ENCODE measurements around the gene BPIFB4.

DNA sequence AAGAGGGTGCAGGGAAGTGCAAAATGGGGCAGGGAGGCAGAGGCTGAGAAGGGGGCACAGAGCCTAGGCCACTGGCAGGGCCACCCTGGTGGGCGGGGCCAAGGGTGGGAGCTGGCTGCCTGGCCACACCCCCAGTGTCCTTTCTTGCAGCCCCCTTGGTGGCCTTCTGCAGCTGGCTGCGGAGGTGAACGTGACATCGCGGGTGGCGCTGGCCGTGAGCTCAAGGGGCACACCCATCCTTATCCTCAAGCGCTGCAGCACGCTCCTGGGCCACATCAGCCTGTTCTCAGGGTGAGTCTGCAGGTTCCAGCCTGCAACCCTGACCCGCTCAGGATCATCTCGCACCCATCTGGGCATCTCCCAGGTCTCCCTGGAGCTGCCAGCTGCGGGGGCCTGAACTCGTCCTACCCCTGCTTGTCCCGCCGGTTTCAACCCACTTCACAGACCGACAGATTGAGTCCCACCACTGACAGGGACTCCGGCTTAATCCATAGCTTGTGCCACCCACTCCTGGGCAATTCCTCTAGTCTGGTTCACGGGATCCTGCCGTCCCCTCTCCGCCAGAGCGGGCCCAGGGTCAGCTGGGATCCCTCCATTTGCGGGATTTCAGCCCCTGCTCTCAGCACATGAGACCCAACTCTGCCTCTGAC, 19.6 kb upstream of the BPIFB4 start:
- TF ChIP-seq EZH2phosphoT487 (IDR thresholded peaks at IDR 0.05; ENCODE audit: borderline replicate concordance, low read depth) (no peak), MEF2A (IDR thresholded peaks at IDR 0.05; ENCODE audit: borderline replicate concordance, low read depth) (no peak), SMC3 (IDR thresholded peaks at IDR 0.05; ENCODE audit: low read depth, low read length) (no peak), POLR2AphosphoS5 (IDR thresholded peaks at IDR 0.05; ENCODE audit: low read depth, low read length) (no peak), GABPA (IDR thresholded peaks at IDR 0.05; ENCODE audit: low read depth) (no peak), YY1 (IDR thresholded peaks at IDR 0.05; ENCODE audit: low read depth) (no peak)
- TF ChIP-seq, protein P1, sequence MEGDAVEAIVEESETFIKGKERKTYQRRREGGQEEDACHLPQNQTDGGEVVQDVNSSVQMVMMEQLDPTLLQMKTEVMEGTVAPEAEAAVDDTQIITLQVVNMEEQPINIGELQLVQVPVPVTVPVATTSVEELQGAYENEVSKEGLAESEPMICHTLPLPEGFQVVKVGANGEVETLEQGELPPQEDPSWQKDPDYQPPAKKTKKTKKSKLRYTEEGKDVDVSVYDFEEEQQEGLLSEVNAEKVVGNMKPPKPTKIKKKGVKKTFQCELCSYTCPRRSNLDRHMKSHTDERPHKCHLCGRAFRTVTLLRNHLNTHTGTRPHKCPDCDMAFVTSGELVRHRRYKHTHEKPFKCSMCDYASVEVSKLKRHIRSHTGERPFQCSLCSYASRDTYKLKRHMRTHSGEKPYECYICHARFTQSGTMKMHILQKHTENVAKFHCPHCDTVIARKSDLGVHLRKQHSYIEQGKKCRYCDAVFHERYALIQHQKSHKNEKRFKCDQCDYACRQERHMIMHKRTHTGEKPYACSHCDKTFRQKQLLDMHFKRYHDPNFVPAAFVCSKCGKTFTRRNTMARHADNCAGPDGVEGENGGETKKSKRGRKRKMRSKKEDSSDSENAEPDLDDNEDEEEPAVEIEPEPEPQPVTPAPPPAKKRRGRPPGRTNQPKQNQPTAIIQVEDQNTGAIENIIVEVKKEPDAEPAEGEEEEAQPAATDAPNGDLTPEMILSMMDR (IDR thresholded peaks at IDR 0.05): no peak
- TF ChIP-seq, protein P2, sequence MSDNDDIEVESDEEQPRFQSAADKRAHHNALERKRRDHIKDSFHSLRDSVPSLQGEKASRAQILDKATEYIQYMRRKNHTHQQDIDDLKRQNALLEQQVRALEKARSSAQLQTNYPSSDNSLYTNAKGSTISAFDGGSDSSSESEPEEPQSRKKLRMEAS (IDR thresholded peaks at IDR 0.05; ENCODE audit: low read depth): no peak
- TF ChIP-seq, protein P3, sequence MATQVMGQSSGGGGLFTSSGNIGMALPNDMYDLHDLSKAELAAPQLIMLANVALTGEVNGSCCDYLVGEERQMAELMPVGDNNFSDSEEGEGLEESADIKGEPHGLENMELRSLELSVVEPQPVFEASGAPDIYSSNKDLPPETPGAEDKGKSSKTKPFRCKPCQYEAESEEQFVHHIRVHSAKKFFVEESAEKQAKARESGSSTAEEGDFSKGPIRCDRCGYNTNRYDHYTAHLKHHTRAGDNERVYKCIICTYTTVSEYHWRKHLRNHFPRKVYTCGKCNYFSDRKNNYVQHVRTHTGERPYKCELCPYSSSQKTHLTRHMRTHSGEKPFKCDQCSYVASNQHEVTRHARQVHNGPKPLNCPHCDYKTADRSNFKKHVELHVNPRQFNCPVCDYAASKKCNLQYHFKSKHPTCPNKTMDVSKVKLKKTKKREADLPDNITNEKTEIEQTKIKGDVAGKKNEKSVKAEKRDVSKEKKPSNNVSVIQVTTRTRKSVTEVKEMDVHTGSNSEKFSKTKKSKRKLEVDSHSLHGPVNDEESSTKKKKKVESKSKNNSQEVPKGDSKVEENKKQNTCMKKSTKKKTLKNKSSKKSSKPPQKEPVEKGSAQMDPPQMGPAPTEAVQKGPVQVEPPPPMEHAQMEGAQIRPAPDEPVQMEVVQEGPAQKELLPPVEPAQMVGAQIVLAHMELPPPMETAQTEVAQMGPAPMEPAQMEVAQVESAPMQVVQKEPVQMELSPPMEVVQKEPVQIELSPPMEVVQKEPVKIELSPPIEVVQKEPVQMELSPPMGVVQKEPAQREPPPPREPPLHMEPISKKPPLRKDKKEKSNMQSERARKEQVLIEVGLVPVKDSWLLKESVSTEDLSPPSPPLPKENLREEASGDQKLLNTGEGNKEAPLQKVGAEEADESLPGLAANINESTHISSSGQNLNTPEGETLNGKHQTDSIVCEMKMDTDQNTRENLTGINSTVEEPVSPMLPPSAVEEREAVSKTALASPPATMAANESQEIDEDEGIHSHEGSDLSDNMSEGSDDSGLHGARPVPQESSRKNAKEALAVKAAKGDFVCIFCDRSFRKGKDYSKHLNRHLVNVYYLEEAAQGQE (IDR thresholded peaks at IDR 0.05; ENCODE audit: low read depth, low read length): no peak
- TF ChIP-seq, protein P4, sequence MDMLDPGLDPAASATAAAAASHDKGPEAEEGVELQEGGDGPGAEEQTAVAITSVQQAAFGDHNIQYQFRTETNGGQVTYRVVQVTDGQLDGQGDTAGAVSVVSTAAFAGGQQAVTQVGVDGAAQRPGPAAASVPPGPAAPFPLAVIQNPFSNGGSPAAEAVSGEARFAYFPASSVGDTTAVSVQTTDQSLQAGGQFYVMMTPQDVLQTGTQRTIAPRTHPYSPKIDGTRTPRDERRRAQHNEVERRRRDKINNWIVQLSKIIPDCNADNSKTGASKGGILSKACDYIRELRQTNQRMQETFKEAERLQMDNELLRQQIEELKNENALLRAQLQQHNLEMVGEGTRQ (IDR thresholded peaks at IDR 0.05; ENCODE audit: borderline replicate concordance, low read depth, low read length): no peak
